K562 (cell line): ENCODE data around the gene UBXN4. TPM values are rescaled to one million over a fixed set of nuclear protein-coding genes. Genes with fewer than 3 reads are reported as not detected.

Source experiments
- ATAC-seq: fragments of 200-7000 bp; cut with Tn5 transposase; 3 replicates; pipeline ENCODE4 v1.9.1; 2020; ENCODE audit warnings: moderate library complexity
- BruUV-seq: library from RNA; stranded (reverse); fragments of 400-500 nt; replicated peaks from 2 replicates; lab custom pipeline; 2021; lab: Mats Ljungman, UMichigan
- CTCF ChIA-PET: fragments of 300-600 bp; formaldehyde crosslinking; extraction: SDS; loops from one replicate; lab custom pipeline; 2021; ENCODE audit warnings: low intra/inter-chr PET ratio; lab: Yijun Ruan, JAX
- POLR2A ChIA-PET: fragments of 300-600, 350-650 bp; sonication (Branson Sonifier 250); formaldehyde crosslinking; extraction: SDS; loops from one replicate; lab custom pipeline; 2021; ENCODE audit warnings: antibody characterized with exemption, inconsistent platforms; lab: Yijun Ruan, JAX
- DNase-seq, 4 experiments: peaks; one replicate each; pipeline versions ENCODE4 v3.0.0 to v3.0.0-alpha.2; 2011 to 2018; ENCODE audit warnings: low spot score in 3 of 4, mixed read lengths in 3 of 4; ENCODE audit errors: extremely low read depth in 1 of 4
- FAIRE-seq: peaks from 2 replicates; lab custom pipeline; 2011; peaks lifted over from hg19 to GRCh38; lab: Jason Lieb, UNC
- H2AFZ ChIP-seq: 2 replicates; pipeline ENCODE4 v1.6.0; 2011; ENCODE audit warnings: low read depth, low read length, control low read depth, inconsistent platforms
- H3K27ac ChIP-seq: fragments of 200-600 bp; 3 replicates; pipeline ENCODE4 v1.8.0; 2011; ENCODE audit warnings: low read depth, mild to moderate bottlenecking, control low read depth, inconsistent platforms, low read length, moderate library complexity, mixed read lengths; ENCODE audit errors: extremely low read depth
- H3K27me3 ChIP-seq, 2 experiments: fragments of 300-600 bp in 1 of 2; 2 replicates in 1 of 2; 3 replicates in 1 of 2; pipeline versions ENCODE4 v1.6.0 to v1.8.0; 2011; ENCODE audit warnings: inconsistent platforms in 2 of 2, low read length in 2 of 2, mild to moderate bottlenecking in 1 of 2, mixed read lengths in 1 of 2, moderate library complexity in 1 of 2; ENCODE audit not compliant: control insufficient read depth in 2 of 2, insufficient read depth in 2 of 2
- H3K36me3 ChIP-seq: fragments of 300-600 bp; 3 replicates; pipeline ENCODE4 v1.8.0; 2011; ENCODE audit warnings: mild to moderate bottlenecking, low read length, inconsistent platforms; ENCODE audit not compliant: control insufficient read depth, insufficient read depth
- H3K4me1 ChIP-seq, 2 experiments: fragments of 200-600 bp in 1 of 2; replicated peaks in 1 of 2; 2 replicates in 1 of 2; 3 replicates in 1 of 2; pipeline versions ENCODE4 v1.5.1 to v1.8.0; 2011; ENCODE audit warnings: inconsistent platforms in 2 of 2, low read length in 2 of 2, mild to moderate bottlenecking in 1 of 2, mixed read lengths in 1 of 2, moderate library complexity in 1 of 2; ENCODE audit not compliant: control insufficient read depth in 2 of 2, insufficient read depth in 2 of 2
- H3K4me2 ChIP-seq: 2 replicates; pipeline ENCODE4 v1.6.1; 2011; ENCODE audit warnings: low read length, control low read depth, inconsistent platforms, mixed read lengths; ENCODE audit not compliant: insufficient read depth
- H3K4me3 ChIP-seq: fragments of 200-600 bp; sonication (generic), shearing (Covaris generic); 2 replicates; pipeline ENCODE4 v1.5.1; 2016; ENCODE audit warnings: control low read depth, inconsistent platforms
- H3K79me2 ChIP-seq: fragments of 200-600 bp; 3 replicates; pipeline ENCODE4 v1.8.0; 2011; ENCODE audit warnings: low read length, inconsistent platforms; ENCODE audit not compliant: control insufficient read depth, insufficient read depth
- H3K9ac ChIP-seq, 2 experiments: 2 replicates each; pipeline versions ENCODE4 v1.6.0 to v1.6.1; 2011; ENCODE audit warnings: low read depth in 2 of 2, low read length in 2 of 2, control low read depth in 1 of 2, inconsistent platforms in 1 of 2, mild to moderate bottlenecking in 1 of 2, mixed read lengths in 1 of 2; ENCODE audit not compliant: insufficient read depth in 1 of 2
- H3K9me1 ChIP-seq: one replicate; pipeline ENCODE4 v1.6.0; 2011; ENCODE audit warnings: inconsistent platforms, mild to moderate bottlenecking, low read length, moderate library complexity; ENCODE audit not compliant: control insufficient read depth, insufficient read depth
- H3K9me3 ChIP-seq: replicated peaks from 2 replicates; pipeline ENCODE4 v1.5.1; 2011; ENCODE audit warnings: low read depth, low read length, inconsistent platforms; ENCODE audit not compliant: control insufficient read depth, insufficient read depth
- H4K20me1 ChIP-seq: replicated peaks from 2 replicates; pipeline ENCODE4 v1.6.1; 2011; ENCODE audit warnings: low read length, inconsistent platforms, mixed read lengths; ENCODE audit not compliant: control insufficient read depth, insufficient read depth
- ATF7 ChIP-seq: fragments of 450-650 bp; IDR thresholded peaks from 2 replicates; pipeline ENCODE4 v1.7.1; 2014; ENCODE audit warnings: mild to moderate bottlenecking, moderate library complexity
- CAMTA2 ChIP-seq: fragments of 250-450 bp; sonication (Bioruptor Pico); conservative IDR thresholded peaks from 2 replicates; pipeline ENCODE4 v1.5.1; 2022
- ILF3 ChIP-seq: fragments of 450-650 bp; IDR thresholded peaks from 2 replicates; pipeline ENCODE4 v1.6.1; 2018; ENCODE audit warnings: antibody characterized with exemption, mild to moderate bottlenecking, moderate library complexity, borderline replicate concordance
- KLF10 ChIP-seq: fragments of 250-450 bp; sonication (Bioruptor Pico); IDR thresholded peaks from 2 replicates; pipeline ENCODE4 v1.6.1; 2021; ENCODE audit warnings: matching md5 sums
- NFXL1 ChIP-seq: fragments of 450-650 bp; formaldehyde crosslinking; IDR thresholded peaks from 2 replicates; pipeline ENCODE4 v1.4.0; 2021; ENCODE audit warnings: mild to moderate bottlenecking
- RAD21 ChIP-seq, 2 experiments: fragments of 250-450 bp in 1 of 2; fragments of 450-650 bp in 1 of 2; sonication (Bioruptor Pico) in 1 of 2; formaldehyde crosslinking in 1 of 2; IDR thresholded peaks in 1 of 2; conservative IDR thresholded peaks in 1 of 2; 2 replicates each; pipeline versions ENCODE4 v1.4.0 to v1.8.0; 2020 to 2022; ENCODE audit warnings: mild to moderate bottlenecking in 2 of 2, moderate library complexity in 1 of 2
- RFX1 ChIP-seq: fragments of 450-650 bp; IDR thresholded peaks from 2 replicates; pipeline ENCODE4 v1.6.1; 2016; ENCODE audit warnings: mild to moderate bottlenecking, moderate library complexity
- SAFB2 ChIP-seq: fragments of 200-400 bp; formaldehyde crosslinking; IDR thresholded peaks from 2 replicates; pipeline ENCODE4 v1.6.1; 2018; ENCODE audit warnings: borderline replicate concordance, low read length, low read depth, moderate library complexity; ENCODE audit not compliant: severe bottlenecking
- SRSF9 ChIP-seq: fragments of 200-400 bp; formaldehyde crosslinking; IDR thresholded peaks from 2 replicates; pipeline ENCODE4 v1.6.1; 2017; ENCODE audit warnings: low read depth, low read length, borderline replicate concordance
- ZNF282 ChIP-seq: sonication (generic); formaldehyde crosslinking; IDR thresholded peaks from 2 replicates; pipeline ENCODE4 v1.8.1; 2023; ENCODE audit warnings: missing genetic modification reagents
- WGBS: fragments of 100-300 bp; shearing (Covaris generic); methylation state at CpG from one replicate; pipeline ENCODE4 v1.1.6; 2016; ENCODE audit warnings: low coverage, mixed read lengths; ENCODE audit not compliant: insufficient coverage; ENCODE audit errors: missing lambda C conversion rate; 5-methylcytosine and 5-hydroxymethylcytosine counted together
- in situ Hi-C: fragments of 300-500 bp; cut with MboI; formaldehyde crosslinking; loops from 4 replicates; pipeline ENCODE4 v1.15.0; 2018; ENCODE audit warnings: inconsistent platforms, mixed read lengths
- intact Hi-C: fragments of 100-400 bp; cut with micrococcal nuclease; formaldehyde crosslinking; loops from 2 replicates; pipeline ENCODE4 v1.14.2; 2022
- polyA plus RNA-seq, 8 experiments: library from polyadenylated mRNA; depleted of rRNA in 4 of 8; stranded (reverse) in 5 of 8; unstranded in 3 of 8; fragments of >200 nt; fragmentation: Nextera tagmentation in 2 of 8; fragmentation: Illumina TruSeq in 1 of 8; extraction: Ambion mirVana in 2 of 8; extraction: Trizol in 1 of 8; gene quantifications; 2 replicates each; pipeline versions ENCODE4 v1.2.1 to v1.2.3, GENCODE V29; 2011 to 2014; ENCODE audit warnings: inconsistent platforms in 1 of 8, missing spikeins in 1 of 8
- total RNA-seq, 7 experiments: library from RNA; depleted of rRNA in 6 of 7; stranded (reverse); fragments of >200 nt in 6 of 7; fragmentation: Illumina TruSeq in 2 of 7; extraction: Trizol in 2 of 7; gene quantifications; 2 replicates each; pipeline versions ENCODE4 v1.2.1 to v1.2.3, GENCODE V29; 2011 to 2021; ENCODE audit warnings: low replicate concordance in 1 of 7
- TF ChIP-seq, protein P1 (sequence below): fragments of 450-650 bp; IDR thresholded peaks from 2 replicates; pipeline ENCODE4 v1.6.1; 2016; ENCODE audit warnings: borderline replicate concordance
- TF ChIP-seq, protein P2 (sequence below): sonication (generic); formaldehyde crosslinking; IDR thresholded peaks from 2 replicates; pipeline ENCODE4 v1.8.0; 2022; ENCODE audit warnings: mild to moderate bottlenecking, low read depth, missing genetic modification reagents
- TF ChIP-seq, protein P3 (sequence below): fragments of 250-450 bp; sonication (Bioruptor Pico); IDR thresholded peaks from 2 replicates; pipeline ENCODE4 v1.8.0; 2021; ENCODE audit warnings: mild to moderate bottlenecking, moderate library complexity
- TF ChIP-seq, protein P4 (sequence below): fragments of 250-450 bp; sonication (Bioruptor Pico); IDR thresholded peaks from 2 replicates; pipeline ENCODE4 v1.5.0; 2020; ENCODE audit warnings: mild to moderate bottlenecking, borderline replicate concordance

The UBXN4 gene
- total and polyA plus RNA-seq, 9 of the 15 experiments (the other 6 are each of a cell fraction or from before 2014, with no cell fraction given) = 30.4 to 127 (median 55.3) TPM

DNA sequence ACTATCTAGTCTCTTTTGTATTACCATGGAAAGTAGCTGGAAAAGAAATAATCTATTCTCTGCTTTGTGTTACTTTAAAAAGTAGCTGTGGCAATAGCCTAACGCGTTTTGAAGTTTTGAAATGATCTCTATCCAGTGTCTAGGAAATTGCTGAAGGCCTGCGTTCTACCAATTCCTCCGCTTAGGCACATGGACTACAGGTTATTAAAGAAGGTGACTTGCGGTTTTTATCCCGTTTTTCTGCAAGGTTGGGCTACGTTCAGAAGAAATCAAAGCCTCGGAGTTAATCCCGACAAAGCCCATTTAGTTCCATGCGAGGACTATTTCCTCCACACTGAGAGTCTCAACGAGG is 636 bp upstream of the UBXN4 start:
- Histone ChIP-seq H3K4me1 (peaks cover 8 to 10% of the 10 kb centered on the region in 2 experiments; a peak in 3 of 5 replicates), H3K9me3 (no peaks in the 10 kb centered on the region), H3K4me2 (peak overlapping the region; percentile 34; the same call in 1 of the 2 replicates), H3K9ac (no peak overlapping the region), H2AFZ (peak overlapping the region; percentile 95), H3K4me3 (no peak overlapping the region), H3K79me2 (peaks cover 44% of the 10 kb centered on the region), H3K9me1 (no peaks in the 10 kb centered on the region), H3K27me3 (no peaks in the 10 kb centered on the region), H3K36me3 (peaks cover 17% of the 10 kb centered on the region; the same call in 2 of the 3 replicates), H4K20me1 (peaks cover 9% of the 10 kb centered on the region; the same call in 1 of the 2 replicates), H3K27ac (peak overlapping the region; percentile 27; the same call in 2 of the 3 replicates)
- intact Hi-C loops (loop anchor here (2.0 kb wide), 1 partner anchor 822 kb away; the partner anchor contains the start of gene CCNT2), in situ Hi-C loops (no loop called here)
- ATAC-seq (no peak), DNase-seq (no peak), FAIRE-seq (no peak)
- ChIA-PET CTCF (interaction anchor here (0.6 kb wide), 1 partner anchor 57 kb away, joined by 4 read pairs; no protein-coding TSS in a partner anchor), POLR2A (interaction anchor here (0.6 to 1.0 kb wide), 4 partner anchors 11 to 609 kb away, joined by 3 to 4 read pairs (median 3); no protein-coding TSS in a partner anchor)
- no TSS peak for BruUV-seq
- 72% methylated on average over 11 of the region's 11 CpGs for WGBS
- no peak for TF ChIP-seq NFXL1 (CRISPR knock-in tag)
- TF ChIP-seq RFX1 = no peak
- TF ChIP-seq RAD21 (CRISPR knock-in tag; conservative IDR thresholded peaks at IDR 0.05 in 1 of 2, IDR thresholded peaks at IDR 0.05 in 1 of 2) = no peak; a peak in 1 of 4 replicates
- TF ChIP-seq SRSF9 = no peak
- no peak for TF ChIP-seq ZNF282 (CRISPR knock-in tag)
- no peak for TF ChIP-seq CAMTA2 (CRISPR knock-in tag)
- TF ChIP-seq ILF3 = no peak
- TF ChIP-seq, protein P1, sequence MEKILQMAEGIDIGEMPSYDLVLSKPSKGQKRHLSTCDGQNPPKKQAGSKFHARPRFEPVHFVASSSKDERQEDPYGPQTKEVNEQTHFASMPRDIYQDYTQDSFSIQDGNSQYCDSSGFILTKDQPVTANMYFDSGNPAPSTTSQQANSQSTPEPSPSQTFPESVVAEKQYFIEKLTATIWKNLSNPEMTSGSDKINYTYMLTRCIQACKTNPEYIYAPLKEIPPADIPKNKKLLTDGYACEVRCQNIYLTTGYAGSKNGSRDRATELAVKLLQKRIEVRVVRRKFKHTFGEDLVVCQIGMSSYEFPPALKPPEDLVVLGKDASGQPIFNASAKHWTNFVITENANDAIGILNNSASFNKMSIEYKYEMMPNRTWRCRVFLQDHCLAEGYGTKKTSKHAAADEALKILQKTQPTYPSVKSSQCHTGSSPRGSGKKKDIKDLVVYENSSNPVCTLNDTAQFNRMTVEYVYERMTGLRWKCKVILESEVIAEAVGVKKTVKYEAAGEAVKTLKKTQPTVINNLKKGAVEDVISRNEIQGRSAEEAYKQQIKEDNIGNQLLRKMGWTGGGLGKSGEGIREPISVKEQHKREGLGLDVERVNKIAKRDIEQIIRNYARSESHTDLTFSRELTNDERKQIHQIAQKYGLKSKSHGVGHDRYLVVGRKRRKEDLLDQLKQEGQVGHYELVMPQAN = no peak
- no peak for TF ChIP-seq KLF10 (CRISPR knock-in tag)
- TF ChIP-seq ATF7 = no peak
- TF ChIP-seq, protein P2, sequence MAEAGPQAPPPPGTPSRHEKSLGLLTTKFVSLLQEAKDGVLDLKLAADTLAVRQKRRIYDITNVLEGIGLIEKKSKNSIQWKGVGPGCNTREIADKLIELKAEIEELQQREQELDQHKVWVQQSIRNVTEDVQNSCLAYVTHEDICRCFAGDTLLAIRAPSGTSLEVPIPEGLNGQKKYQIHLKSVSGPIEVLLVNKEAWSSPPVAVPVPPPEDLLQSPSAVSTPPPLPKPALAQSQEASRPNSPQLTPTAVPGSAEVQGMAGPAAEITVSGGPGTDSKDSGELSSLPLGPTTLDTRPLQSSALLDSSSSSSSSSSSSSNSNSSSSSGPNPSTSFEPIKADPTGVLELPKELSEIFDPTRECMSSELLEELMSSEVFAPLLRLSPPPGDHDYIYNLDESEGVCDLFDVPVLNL (CRISPR knock-in tag) = no peak
- TF ChIP-seq SAFB2 = no peak
- TF ChIP-seq, protein P3, sequence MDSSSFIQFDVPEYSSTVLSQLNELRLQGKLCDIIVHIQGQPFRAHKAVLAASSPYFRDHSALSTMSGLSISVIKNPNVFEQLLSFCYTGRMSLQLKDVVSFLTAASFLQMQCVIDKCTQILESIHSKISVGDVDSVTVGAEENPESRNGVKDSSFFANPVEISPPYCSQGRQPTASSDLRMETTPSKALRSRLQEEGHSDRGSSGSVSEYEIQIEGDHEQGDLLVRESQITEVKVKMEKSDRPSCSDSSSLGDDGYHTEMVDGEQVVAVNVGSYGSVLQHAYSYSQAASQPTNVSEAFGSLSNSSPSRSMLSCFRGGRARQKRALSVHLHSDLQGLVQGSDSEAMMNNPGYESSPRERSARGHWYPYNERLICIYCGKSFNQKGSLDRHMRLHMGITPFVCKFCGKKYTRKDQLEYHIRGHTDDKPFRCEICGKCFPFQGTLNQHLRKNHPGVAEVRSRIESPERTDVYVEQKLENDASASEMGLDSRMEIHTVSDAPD (CRISPR knock-in tag) = no peak
- TF ChIP-seq, protein P4, sequence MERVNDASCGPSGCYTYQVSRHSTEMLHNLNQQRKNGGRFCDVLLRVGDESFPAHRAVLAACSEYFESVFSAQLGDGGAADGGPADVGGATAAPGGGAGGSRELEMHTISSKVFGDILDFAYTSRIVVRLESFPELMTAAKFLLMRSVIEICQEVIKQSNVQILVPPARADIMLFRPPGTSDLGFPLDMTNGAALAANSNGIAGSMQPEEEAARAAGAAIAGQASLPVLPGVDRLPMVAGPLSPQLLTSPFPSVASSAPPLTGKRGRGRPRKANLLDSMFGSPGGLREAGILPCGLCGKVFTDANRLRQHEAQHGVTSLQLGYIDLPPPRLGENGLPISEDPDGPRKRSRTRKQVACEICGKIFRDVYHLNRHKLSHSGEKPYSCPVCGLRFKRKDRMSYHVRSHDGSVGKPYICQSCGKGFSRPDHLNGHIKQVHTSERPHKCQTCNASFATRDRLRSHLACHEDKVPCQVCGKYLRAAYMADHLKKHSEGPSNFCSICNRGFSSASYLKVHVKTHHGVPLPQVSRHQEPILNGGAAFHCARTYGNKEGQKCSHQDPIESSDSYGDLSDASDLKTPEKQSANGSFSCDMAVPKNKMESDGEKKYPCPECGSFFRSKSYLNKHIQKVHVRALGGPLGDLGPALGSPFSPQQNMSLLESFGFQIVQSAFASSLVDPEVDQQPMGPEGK (CRISPR knock-in tag) = no peak
